Endothelial cell of umbilical vein (primary cell): ENCODE results near the gene ARPC1B. TPM values are rescaled to one million over a fixed set of nuclear protein-coding genes. Genes with fewer than 3 reads are reported as not detected.

Experiments
- BruUV-seq: library from RNA; stranded (reverse); fragments of 400-500 nt; replicated peaks from 2 replicates; lab custom pipeline; 2021; lab: Mats Ljungman, UMichigan
- CTCF ChIA-PET: fragments of 300-600, 350-600 bp; sonication (Branson Sonifier 250); formaldehyde crosslinking; loops from one replicate; lab custom pipeline; 2021; ENCODE audit warnings: antibody characterized with exemption, inconsistent platforms; lab: Charles Lee
- POLR2A ChIA-PET: fragments of 300-600, 350-600 bp; sonication (Branson Sonifier 250); formaldehyde crosslinking; loops from one replicate; lab custom pipeline; 2021; ENCODE audit warnings: antibody characterized with exemption, inconsistent platforms; lab: Charles Lee
- DNase-seq: peaks from one replicate; pipeline ENCODE4 v3.0.0-alpha.2; 2011; ENCODE audit warnings: low read depth, low spot score
- FAIRE-seq: peaks from 2 replicates; lab custom pipeline; 2011; peaks lifted over from hg19 to GRCh38; lab: Jason Lieb, UNC
- H2AFZ ChIP-seq: 2 replicates; pipeline ENCODE4 v1.6.0; 2012; ENCODE audit warnings: low read depth, low read length, control low read depth, inconsistent platforms
- H3K27ac ChIP-seq: 2 replicates; pipeline ENCODE4 v1.5.1; 2011; ENCODE audit warnings: low read depth, mild to moderate bottlenecking, control low read depth, low read length, moderate library complexity; ENCODE audit not compliant: insufficient read depth
- H3K27me3 ChIP-seq, 2 experiments: 2 replicates each; pipeline versions ENCODE4 v1.6.0 to v1.6.1; 2011; ENCODE audit warnings: low read length in 2 of 2, mixed read lengths in 1 of 2; ENCODE audit not compliant: control insufficient read depth in 2 of 2, insufficient read depth in 2 of 2
- H3K36me3 ChIP-seq, 2 experiments: 2 replicates in 1 of 2; 3 replicates in 1 of 2; pipeline ENCODE4 v1.5.1; 2011; ENCODE audit warnings: low read length in 2 of 2, mild to moderate bottlenecking in 1 of 2, moderate library complexity in 1 of 2; ENCODE audit not compliant: control insufficient read depth in 2 of 2, insufficient read depth in 2 of 2; ENCODE audit errors: extremely low read depth in 1 of 2
- H3K4me1 ChIP-seq: 3 replicates; pipeline ENCODE4 v1.5.1; 2011; ENCODE audit warnings: mild to moderate bottlenecking, low read length; ENCODE audit not compliant: control insufficient read depth, insufficient read depth; ENCODE audit errors: extremely low read depth
- H3K4me2 ChIP-seq: 2 replicates; pipeline ENCODE4 v1.6.1; 2011; ENCODE audit warnings: low read length, control low read depth, mixed read lengths; ENCODE audit not compliant: insufficient read depth
- H3K4me3 ChIP-seq, 3 experiments: fragments of 200-600 bp in 1 of 3; sonication (generic), shearing (Covaris generic) in 1 of 3; replicated peaks in 1 of 3; 2 replicates each; pipeline ENCODE4 v1.5.1; 2011 to 2016; ENCODE audit warnings: control low read depth in 3 of 3, low read length in 3 of 3, mild to moderate bottlenecking in 2 of 3, inconsistent platforms in 1 of 3, low read depth in 1 of 3, moderate library complexity in 1 of 3; ENCODE audit not compliant: insufficient read depth in 1 of 3
- H3K79me2 ChIP-seq: 2 replicates; pipeline ENCODE4 v1.6.0; 2012; ENCODE audit warnings: low read length, inconsistent platforms; ENCODE audit not compliant: control insufficient read depth, insufficient read depth
- H3K9ac ChIP-seq: replicated peaks from 2 replicates; pipeline ENCODE3; 2011; ENCODE audit warnings: low read length, control low read depth; ENCODE audit not compliant: insufficient read depth; ENCODE audit errors: extremely low read depth
- H3K9me1 ChIP-seq: replicated peaks from 3 replicates; pipeline ENCODE4 v1.6.0; 2011; ENCODE audit warnings: mild to moderate bottlenecking, low read length; ENCODE audit not compliant: control insufficient read depth, insufficient read depth; ENCODE audit errors: extremely low read depth
- H3K9me3 ChIP-seq: replicated peaks from 2 replicates; pipeline ENCODE4 v1.5.1; 2012; ENCODE audit warnings: low read length, inconsistent platforms; ENCODE audit not compliant: control insufficient read depth, insufficient read depth
- H4K20me1 ChIP-seq: replicated peaks from 2 replicates; pipeline ENCODE3; 2011; ENCODE audit warnings: mild to moderate bottlenecking, low read length; ENCODE audit not compliant: control insufficient read depth, insufficient read depth; ENCODE audit errors: extremely low read depth
- CTCF ChIP-seq, 2 donors: IDR thresholded peaks; 1 replicate in 1 of 2; 2 replicates in 1 of 2; pipeline ENCODE4 v1.5.1; 2011; ENCODE audit warnings: low read length in 2 of 2, mild to moderate bottlenecking in 2 of 2, moderate library complexity in 2 of 2, control low read depth in 1 of 2, inconsistent platforms in 1 of 2, low read depth in 1 of 2; ENCODE audit not compliant: insufficient read depth in 1 of 2; ENCODE audit errors: extremely low read depth in 1 of 2
- EZH2 ChIP-seq: IDR thresholded peaks from 2 replicates; pipeline ENCODE4 v1.6.1; 2012; ENCODE audit warnings: borderline replicate concordance, low read depth, mild to moderate bottlenecking, moderate library complexity, low read length, inconsistent platforms; ENCODE audit not compliant: severe bottlenecking
- FOS ChIP-seq: IDR thresholded peaks from 2 replicates; pipeline ENCODE4 v1.6.1; 2011; ENCODE audit warnings: mild to moderate bottlenecking, low read length, moderate library complexity, borderline replicate concordance; ENCODE audit not compliant: insufficient read depth
- GATA2 ChIP-seq: IDR thresholded peaks from 2 replicates; pipeline ENCODE4 v1.7.0; 2011; ENCODE audit warnings: low read depth, mild to moderate bottlenecking, moderate library complexity, mixed read lengths, low read length; ENCODE audit not compliant: insufficient read length, insufficient read depth
- JUN ChIP-seq: IDR thresholded peaks from 2 replicates; pipeline ENCODE4 v1.6.1; 2011; ENCODE audit warnings: borderline replicate concordance, low read depth; ENCODE audit not compliant: insufficient read length, insufficient read depth
- MYC ChIP-seq: IDR thresholded peaks from one replicate; pipeline ENCODE4 v1.6.1; 2011; ENCODE audit warnings: mild to moderate bottlenecking, low read depth, low read length
- POLR2A ChIP-seq: IDR thresholded peaks from 2 replicates; pipeline ENCODE4 v1.6.1; 2012; ENCODE audit warnings: low read depth, mild to moderate bottlenecking, control low read depth, low read length
- POLR2AphosphoS5 ChIP-seq: IDR thresholded peaks from 2 replicates; pipeline ENCODE4 v1.6.1; 2012; ENCODE audit warnings: low read depth, mild to moderate bottlenecking, control low read depth, low read length, moderate library complexity; ENCODE audit not compliant: insufficient read depth
- dilution Hi-C: fragments of 300-500 bp; cut with MboI; formaldehyde crosslinking; loops from one replicate; pipeline ENCODE4 v1.15.0; 2019; ENCODE audit warnings: low sequenced_read_pairs; ENCODE audit not compliant: extremely low pct_ligation_motif_present
- intact Hi-C: fragments of 100-400 bp; cut with micrococcal nuclease; formaldehyde crosslinking; loops from one replicate; pipeline ENCODE4 v1.10.0; 2022
- polyA plus RNA-seq, 4 experiments: library from polyadenylated mRNA; depleted of rRNA in 3 of 4; stranded (reverse) in 3 of 4; unstranded in 1 of 4; fragments of >200 nt; gene quantifications; 2 replicates each; pipeline versions ENCODE4 v1.2.1 to v1.2.3, GENCODE V29; 2011 to 2012; ENCODE audit warnings: missing spikeins in 1 of 4
- total RNA-seq: library from RNA; stranded (reverse); gene quantifications from 2 replicates; pipeline ENCODE4 v1.2.3, GENCODE V29; 2021
- TF ChIP-seq, protein P1 (sequence below): IDR thresholded peaks from 2 replicates; pipeline ENCODE4 v1.6.1; 2011; ENCODE audit not compliant: insufficient read depth, insufficient read length

Gene ARPC1B
- total and polyA plus RNA-seq, 2 donors (not counting 3 experiments of a cell fraction or from before 2014, with no cell fraction given), result 232 to 831 TPM

DNA sequence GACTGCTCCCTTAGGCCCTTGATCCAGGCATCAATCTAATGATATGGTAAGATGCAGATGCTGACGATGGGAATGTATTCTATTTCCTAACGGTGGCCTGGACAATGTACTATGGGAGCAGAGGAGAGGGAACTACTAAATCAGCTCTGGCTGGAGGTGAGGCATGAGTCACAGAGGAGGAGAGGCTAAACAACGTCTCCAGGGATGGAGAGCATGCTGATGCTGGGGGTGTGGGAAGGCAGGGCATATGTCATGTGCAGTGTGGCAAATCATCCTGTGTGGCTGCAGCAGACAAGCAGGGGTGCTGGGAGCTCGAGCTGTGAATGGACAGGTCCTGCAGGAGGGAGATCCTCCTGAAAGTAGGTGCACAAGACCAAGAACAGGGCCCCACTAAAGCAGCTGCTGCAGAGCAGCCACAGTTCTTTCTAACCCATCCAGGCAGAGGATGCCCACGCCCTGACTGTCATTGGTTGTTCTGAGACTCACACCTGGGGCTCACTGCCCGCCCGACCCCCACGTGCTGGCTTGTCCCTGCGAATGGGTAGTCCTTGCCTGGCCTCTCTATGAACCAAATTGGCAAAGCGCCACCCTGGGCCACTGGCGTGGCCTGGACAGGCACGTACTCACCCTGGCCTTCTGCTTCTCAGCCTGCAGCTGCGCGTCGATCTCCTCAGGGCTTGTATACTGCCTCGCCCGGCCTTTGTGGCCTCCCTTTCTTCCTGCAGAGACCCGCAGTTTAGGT is 29.9 kb downstream of the ARPC1B start:
- H3K9me1 ChIP-seq, result no peaks in the 10 kb centered on the region
- peaks cover 16% of the 10 kb centered on the region for H3K4me1 ChIP-seq
- H3K4me2 ChIP-seq, result no peak overlapping the region
- no peaks in the 10 kb centered on the region for H3K27me3 ChIP-seq
- no peaks in the 10 kb centered on the region for H3K9me3 ChIP-seq
- H3K9ac ChIP-seq, result no peak overlapping the region
- H4K20me1 ChIP-seq, result no peaks in the 10 kb centered on the region
- H3K79me2 ChIP-seq, result peaks cover 58% of the 10 kb centered on the region
- no peak overlapping the region for H3K4me3 ChIP-seq
- peaks cover 15 to 36% of the 10 kb centered on the region in 2 experiments for H3K36me3 ChIP-seq
- POLR2A ChIA-PET, result interaction anchor here (1.2 kb wide), 1 partner anchor 29 kb away, joined by 5 read pairs; no protein-coding TSS in a partner anchor
- intact Hi-C loops (no loop called here), dilution Hi-C loops (no loop called here)
- BruUV-seq, result no TSS peak
- no peak overlapping the region for H3K27ac ChIP-seq
- TF ChIP-seq MYC (no peak), GATA2 (no peak), JUN (no peak), POLR2AphosphoS5 (no peak), FOS (no peak), CTCF (IDR thresholded peaks at IDR 0.05; ENCODE audit: extremely low read depth in 1 of 2, insufficient read depth in 1 of 2, low read depth in 1 of 2, low read length in 2 of 2) (no peak), EZH2 (no peak), POLR2A (no peak)
- TF ChIP-seq, protein P1, sequence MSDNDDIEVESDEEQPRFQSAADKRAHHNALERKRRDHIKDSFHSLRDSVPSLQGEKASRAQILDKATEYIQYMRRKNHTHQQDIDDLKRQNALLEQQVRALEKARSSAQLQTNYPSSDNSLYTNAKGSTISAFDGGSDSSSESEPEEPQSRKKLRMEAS, result no peak
- H2AFZ ChIP-seq, result no peak overlapping the region
- no peak for FAIRE-seq
- CTCF ChIA-PET, result interaction anchor here (0.7 to 1.0 kb wide), 2 partner anchors 18 to 38 kb away, joined by 3 to 4 read pairs; no protein-coding TSS in a partner anchor
- no peak for DNase-seq
